Large intestine (tissue), 3 donors: ENCODE measurements around the gene FBLN1. TPM values are rescaled to one million over a fixed set of nuclear protein-coding genes. Genes with fewer than 3 reads are reported as not detected.

Experiments
- DNase-seq, 2 donors: peaks; one replicate each; pipeline versions ENCODE4 v3.0.0 to v3.0.0-alpha.2; 2013
- H3K27ac ChIP-seq: one replicate; pipeline ENCODE4 v1.5.1; 2013; ENCODE audit warnings: low read length
- H3K27me3 ChIP-seq: 2 replicates; pipeline ENCODE4 v1.6.1; 2013; ENCODE audit warnings: low read length; ENCODE audit not compliant: control insufficient read depth, insufficient read depth
- H3K36me3 ChIP-seq: 2 replicates; pipeline ENCODE4 v1.6.1; 2013; ENCODE audit warnings: low read length; ENCODE audit not compliant: control insufficient read depth, insufficient read depth
- H3K4me1 ChIP-seq: one replicate; pipeline ENCODE4 v1.6.1; 2013; ENCODE audit warnings: low read length; ENCODE audit not compliant: control insufficient read depth, insufficient read depth
- H3K4me3 ChIP-seq: one replicate; pipeline ENCODE4 v1.5.1; 2013; ENCODE audit warnings: low read length
- H3K9me3 ChIP-seq: one replicate; pipeline ENCODE4 v1.6.1; 2013; ENCODE audit warnings: mild to moderate bottlenecking, low read depth, low read length, moderate library complexity; ENCODE audit not compliant: control insufficient read depth
- WGBS: methylation state at CpG from one replicate; pipeline ENCODE4 v1.1.5; 2013; ENCODE audit warnings: low lambda C conversion rate; ENCODE audit not compliant: insufficient coverage; 5-methylcytosine and 5-hydroxymethylcytosine counted together
- polyA plus RNA-seq: library from polyadenylated mRNA; unstranded; fragments of 120-200 nt; gene quantifications from one replicate; pipeline ENCODE4 v1.2.1, GENCODE V29; 2013

FBLN1 gene
- polyA plus RNA-seq, 1 donor = 70.4 TPM

GRCh38 chr22:45546333-45547015 lies 43.8 kb downstream of the FBLN1 start:
- Histone ChIP-seq H3K27me3 (no peaks in the 10 kb centered on the region), H3K27ac (no peak overlapping the region), H3K36me3 (peaks cover 70% of the 10 kb centered on the region), H3K4me1 (no peaks in the 10 kb centered on the region), H3K4me3 (no peak overlapping the region), H3K9me3 (no peaks in the 10 kb centered on the region)
- no peak for DNase-seq
- WGBS = no CpG with 5 or more reads among the region's 21 CpGs

- Histone ChIP-seq H3K4me3 (no peak overlapping the region), H3K27me3 (no peaks in the 10 kb centered on the region), H3K27ac (no peak overlapping the region), H3K36me3 (peaks cover 68% of the 10 kb centered on the region), H3K4me1 (no peaks in the 10 kb centered on the region), H3K9me3 (no peaks in the 10 kb centered on the region)
- no CpG with 5 or more reads among the region's 11 CpGs for WGBS
- no peak for DNase-seq
Observed at GRCh38 chr22:45547016-45547345, 44.3 kb downstream of the FBLN1 start.

- DNase-seq = no peak
- Histone ChIP-seq H3K4me3 (no peak overlapping the region), H3K36me3 (peaks cover 63% of the 10 kb centered on the region), H3K27me3 (no peaks in the 10 kb centered on the region), H3K9me3 (no peaks in the 10 kb centered on the region), H3K4me1 (no peaks in the 10 kb centered on the region), H3K27ac (no peak overlapping the region)
- no CpG with 5 or more reads among the region's 6 CpGs for WGBS
Observed at GRCh38 chr22:45547731-45548130, 45.0 kb downstream of the FBLN1 start.

GRCh38 chr22:45548247-45548840 lies 45.7 kb downstream of the FBLN1 start:
- WGBS = no CpG with 5 or more reads among the region's 18 CpGs
- Histone ChIP-seq H3K9me3 (no peaks in the 10 kb centered on the region), H3K27me3 (no peaks in the 10 kb centered on the region), H3K36me3 (peaks cover 59% of the 10 kb centered on the region), H3K4me3 (no peak overlapping the region), H3K4me1 (no peaks in the 10 kb centered on the region), H3K27ac (no peak overlapping the region)
- no peak for DNase-seq

DNA sequence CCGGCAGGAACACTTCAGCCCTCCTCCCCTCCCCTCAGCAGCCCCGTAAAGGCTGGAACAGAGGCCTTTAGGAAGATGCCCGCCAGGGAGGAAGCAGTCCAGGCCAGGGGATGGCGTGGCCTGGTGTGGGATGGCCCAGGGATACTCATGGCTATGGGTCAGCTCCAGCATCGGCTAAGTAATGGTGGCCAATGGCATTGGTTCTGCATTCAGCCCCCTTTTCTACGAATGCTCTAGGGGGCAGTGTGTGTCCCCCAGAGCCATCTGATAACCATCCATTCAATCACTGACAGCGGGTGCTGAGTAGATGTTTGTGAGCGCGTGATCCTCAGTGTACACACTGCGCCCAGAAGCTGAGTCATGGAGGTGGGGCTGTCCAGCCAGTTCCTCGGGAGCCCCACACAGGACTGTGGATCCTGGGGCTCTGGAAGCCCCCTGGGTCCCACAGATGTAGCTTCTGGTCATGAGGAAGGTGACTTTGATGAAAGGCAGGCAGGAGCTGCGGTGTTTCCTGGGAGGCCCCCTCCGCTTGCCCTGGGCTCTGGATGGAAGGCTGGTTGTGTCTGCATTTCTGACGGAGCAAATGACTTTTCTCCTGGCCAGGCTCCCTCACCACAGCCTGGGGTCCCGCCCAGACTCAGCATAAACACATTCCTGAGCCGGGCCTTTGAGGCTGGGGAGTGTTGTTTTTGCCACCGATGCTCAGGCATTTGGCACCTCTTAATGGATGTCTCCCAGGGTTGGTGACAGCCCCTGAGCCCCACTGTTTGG lies 46.5 kb downstream of the FBLN1 start:
- H3K36me3 ChIP-seq = peaks cover 56% of the 10 kb centered on the region
- peaks cover 3% of the 10 kb centered on the region for H3K4me1 ChIP-seq
- peak in 1 of 2 donors; percentile 34 for DNase-seq
- H3K27me3 ChIP-seq = no peaks in the 10 kb centered on the region
- no CpG with 5 or more reads among the region's 17 CpGs for WGBS
- H3K9me3 ChIP-seq = no peaks in the 10 kb centered on the region
- H3K27ac ChIP-seq = peak overlapping the region; percentile 12
- H3K4me3 ChIP-seq = no peak overlapping the region

DNA sequence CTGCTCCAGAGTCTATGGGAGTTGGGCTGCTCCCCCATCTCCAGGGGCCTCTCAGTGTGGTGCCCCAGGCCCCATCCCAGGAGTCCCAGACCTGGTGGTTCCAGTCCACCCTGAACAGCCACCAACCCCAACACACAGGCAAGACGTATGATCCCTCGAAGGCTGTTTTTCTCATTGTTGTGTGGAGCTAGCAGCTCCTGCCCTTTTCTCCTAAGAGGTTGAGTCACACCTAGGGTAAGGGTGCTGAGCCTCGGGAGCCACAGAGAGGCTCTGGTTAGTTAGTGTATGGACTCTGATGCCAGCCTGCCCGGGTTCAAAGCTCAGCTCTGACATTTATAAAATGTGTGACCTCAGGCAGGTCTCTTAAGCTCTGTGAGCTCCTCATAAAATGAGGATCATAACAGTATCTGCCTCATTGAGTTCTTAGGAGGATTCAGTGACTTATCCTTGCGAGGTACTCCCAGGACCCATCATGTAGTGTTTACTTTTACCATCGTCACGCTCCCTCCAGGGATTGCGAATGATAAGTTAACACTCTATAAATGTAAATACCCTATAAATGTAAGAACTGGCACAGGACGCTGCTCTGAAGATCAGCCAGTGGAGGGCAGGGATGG lies 47.2 kb downstream of the FBLN1 start:
- peaks cover 3% of the 10 kb centered on the region for H3K4me1 ChIP-seq
- DNase-seq = no peak
- WGBS = no CpG with 5 or more reads among the region's 9 CpGs
- H3K36me3 ChIP-seq = peaks cover 52% of the 10 kb centered on the region
- no peak overlapping the region for H3K4me3 ChIP-seq
- peak overlapping the region; percentile 12 for H3K27ac ChIP-seq
- no peaks in the 10 kb centered on the region for H3K9me3 ChIP-seq
- H3K27me3 ChIP-seq = no peaks in the 10 kb centered on the region

GRCh38 chr22:45550416-45550815 lies 47.7 kb downstream of the FBLN1 start:
- no CpG with 5 or more reads among the region's 14 CpGs for WGBS
- Histone ChIP-seq H3K4me1 (peaks cover 3% of the 10 kb centered on the region), H3K27ac (no peak overlapping the region), H3K4me3 (no peak overlapping the region), H3K27me3 (no peaks in the 10 kb centered on the region), H3K9me3 (no peaks in the 10 kb centered on the region), H3K36me3 (peaks cover 48% of the 10 kb centered on the region)
- DNase-seq = no peak

DNA sequence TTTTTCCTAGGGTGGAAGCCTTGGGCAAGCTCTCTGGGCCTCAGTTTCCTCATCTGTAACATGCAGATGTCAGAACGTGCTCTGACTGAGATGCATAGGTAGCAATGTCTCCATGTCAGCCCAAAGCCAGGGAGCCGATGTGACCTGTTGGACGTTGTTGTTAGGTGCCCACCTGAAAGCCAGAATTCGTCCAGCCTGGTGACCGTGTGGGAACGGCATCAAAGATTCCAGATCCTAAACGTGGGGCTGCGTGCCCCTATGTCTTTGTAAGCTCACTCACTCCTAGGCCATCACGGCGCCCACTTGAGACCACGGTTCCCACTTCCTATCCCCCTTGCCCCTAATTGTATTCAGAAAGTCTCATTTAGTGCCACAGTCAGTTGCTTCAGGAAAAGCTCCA lies 48.2 kb downstream of the FBLN1 start:
- H3K36me3 ChIP-seq = peaks cover 47% of the 10 kb centered on the region
- H3K9me3 ChIP-seq = no peaks in the 10 kb centered on the region
- WGBS = no CpG with 5 or more reads among the region's 11 CpGs
- no peak overlapping the region for H3K4me3 ChIP-seq
- H3K27ac ChIP-seq = no peak overlapping the region
- H3K27me3 ChIP-seq = no peaks in the 10 kb centered on the region
- DNase-seq = no peak
- H3K4me1 ChIP-seq = peaks cover 3% of the 10 kb centered on the region

DNA sequence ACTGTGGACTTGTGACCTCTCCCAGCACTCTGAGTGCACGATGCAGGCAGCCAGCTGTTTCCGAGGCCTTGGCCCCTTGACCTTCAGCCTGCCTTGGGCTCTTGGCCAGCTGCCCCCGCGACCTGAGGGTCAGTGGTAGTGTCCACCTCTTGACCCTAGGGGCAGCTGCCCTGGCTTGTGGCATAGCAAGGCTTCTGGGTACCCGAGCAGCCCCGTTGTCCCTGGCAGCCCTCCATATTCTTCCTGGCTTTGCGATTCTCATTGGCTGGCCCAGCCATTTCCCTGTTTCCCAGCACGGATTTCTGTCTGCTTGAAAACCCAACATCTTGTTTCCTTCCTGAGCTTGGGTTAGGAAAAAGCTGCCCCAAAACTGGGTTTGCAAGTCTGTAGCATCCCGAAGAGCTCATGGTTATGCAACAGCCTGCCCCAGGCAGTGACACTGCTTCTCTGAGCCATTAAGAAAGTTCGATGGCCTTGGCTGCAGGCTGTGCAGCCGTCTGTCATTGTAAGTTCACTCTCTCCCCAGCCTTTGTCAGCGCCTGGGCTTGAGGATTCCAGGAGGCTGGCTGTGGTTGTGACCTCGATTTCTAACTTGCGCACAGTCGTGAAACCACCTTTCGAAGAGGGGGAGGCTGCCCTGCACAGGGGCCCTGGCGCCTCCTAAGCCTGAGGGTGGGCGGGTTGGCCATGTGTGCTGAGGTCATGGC lies 48.8 kb downstream of the FBLN1 start:
- no peaks in the 10 kb centered on the region for H3K9me3 ChIP-seq
- no CpG with 5 or more reads among the region's 18 CpGs for WGBS
- H3K4me1 ChIP-seq = peaks cover 3% of the 10 kb centered on the region
- H3K36me3 ChIP-seq = peaks cover 46% of the 10 kb centered on the region
- H3K4me3 ChIP-seq = no peak overlapping the region
- DNase-seq = no peak
- H3K27me3 ChIP-seq = no peaks in the 10 kb centered on the region
- H3K27ac ChIP-seq = no peak overlapping the region

DNA sequence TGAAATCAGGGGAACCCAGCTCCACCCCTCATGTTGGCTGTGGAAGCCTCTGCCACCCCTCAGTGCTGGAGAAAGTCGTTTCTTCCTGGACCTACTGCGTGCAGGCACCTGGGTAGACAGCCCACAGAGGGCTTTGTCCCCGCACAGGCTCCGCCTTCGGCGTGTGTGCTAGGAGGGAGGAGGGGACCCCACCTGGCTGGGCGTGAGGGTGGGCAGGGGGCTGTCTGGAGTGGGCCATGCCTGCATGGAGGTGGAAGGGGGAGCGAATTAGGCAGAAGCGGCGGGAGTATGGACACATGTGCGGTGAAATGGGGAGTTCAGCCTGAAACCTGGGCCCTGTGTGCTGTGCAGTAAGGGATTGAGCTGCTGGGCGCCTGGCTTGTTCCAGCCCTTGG lies 49.3 kb downstream of the FBLN1 start:
- DNase-seq = no peak
- H3K36me3 ChIP-seq = peaks cover 42% of the 10 kb centered on the region
- no peaks in the 10 kb centered on the region for H3K9me3 ChIP-seq
- no CpG with 5 or more reads among the region's 12 CpGs for WGBS
- no peaks in the 10 kb centered on the region for H3K27me3 ChIP-seq
- no peak overlapping the region for H3K4me3 ChIP-seq
- H3K4me1 ChIP-seq = peaks cover 3% of the 10 kb centered on the region
- H3K27ac ChIP-seq = no peak overlapping the region
